Measurements from ENCODE around the gene ADAMTS2.
A peak's percentile ranks its signal among the peaks of the same experiment; 100 is the strongest.

Gene ADAMTS2

DNA sequence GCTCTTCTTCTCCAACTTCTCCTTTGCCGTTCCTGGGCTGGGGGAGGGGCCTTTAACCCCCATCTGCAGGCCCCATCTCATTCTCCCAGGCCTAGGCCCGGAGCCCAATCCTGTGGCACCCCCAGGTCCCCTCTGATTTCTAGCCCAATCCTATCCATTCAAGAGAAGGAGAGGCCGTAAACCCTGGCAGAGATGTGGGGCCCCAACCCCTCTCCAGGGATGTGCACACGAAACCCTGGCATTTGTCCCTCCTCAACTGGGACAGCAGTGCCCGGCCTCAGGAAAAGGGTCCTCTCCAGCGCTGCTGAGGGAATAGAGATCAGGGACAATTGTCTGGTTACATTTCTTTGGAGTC lies 24.2 kb upstream of the ADAMTS2 start:
- no peak overlapping the region for H3K4me3 ChIP-seq (ENCODE audit: severe bottlenecking)
- TF ChIP-seq, protein P1, sequence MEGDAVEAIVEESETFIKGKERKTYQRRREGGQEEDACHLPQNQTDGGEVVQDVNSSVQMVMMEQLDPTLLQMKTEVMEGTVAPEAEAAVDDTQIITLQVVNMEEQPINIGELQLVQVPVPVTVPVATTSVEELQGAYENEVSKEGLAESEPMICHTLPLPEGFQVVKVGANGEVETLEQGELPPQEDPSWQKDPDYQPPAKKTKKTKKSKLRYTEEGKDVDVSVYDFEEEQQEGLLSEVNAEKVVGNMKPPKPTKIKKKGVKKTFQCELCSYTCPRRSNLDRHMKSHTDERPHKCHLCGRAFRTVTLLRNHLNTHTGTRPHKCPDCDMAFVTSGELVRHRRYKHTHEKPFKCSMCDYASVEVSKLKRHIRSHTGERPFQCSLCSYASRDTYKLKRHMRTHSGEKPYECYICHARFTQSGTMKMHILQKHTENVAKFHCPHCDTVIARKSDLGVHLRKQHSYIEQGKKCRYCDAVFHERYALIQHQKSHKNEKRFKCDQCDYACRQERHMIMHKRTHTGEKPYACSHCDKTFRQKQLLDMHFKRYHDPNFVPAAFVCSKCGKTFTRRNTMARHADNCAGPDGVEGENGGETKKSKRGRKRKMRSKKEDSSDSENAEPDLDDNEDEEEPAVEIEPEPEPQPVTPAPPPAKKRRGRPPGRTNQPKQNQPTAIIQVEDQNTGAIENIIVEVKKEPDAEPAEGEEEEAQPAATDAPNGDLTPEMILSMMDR (IDR thresholded peaks at IDR 0.05; ENCODE audit: poor library complexity, severe bottlenecking) = no peak
- ATAC-seq (ENCODE audit: low read depth) (no peak), DNase-seq (ENCODE audit: low spot score) (peak; percentile 46)
- no peaks in the 10 kb centered on the region for H3K4me1 ChIP-seq (ENCODE audit: insufficient read depth, poor library complexity, severe bottlenecking)
- no peaks in the 10 kb centered on the region for H3K36me3 ChIP-seq (ENCODE audit: low read depth)
- H3K27ac ChIP-seq (ENCODE audit: poor library complexity, severe bottlenecking) = no peak overlapping the region
- no peaks in the 10 kb centered on the region for H3K9me3 ChIP-seq (ENCODE audit: severe bottlenecking)
- no peaks in the 10 kb centered on the region for H3K27me3 ChIP-seq (ENCODE audit: insufficient read depth, poor library complexity, severe bottlenecking)

- Histone ChIP-seq H3K36me3 (ENCODE audit: low read depth) (no peaks in the 10 kb centered on the region), H3K27me3 (ENCODE audit: insufficient read depth, poor library complexity, severe bottlenecking) (no peaks in the 10 kb centered on the region), H3K9me3 (ENCODE audit: severe bottlenecking) (no peaks in the 10 kb centered on the region), H3K27ac (ENCODE audit: poor library complexity, severe bottlenecking) (no peak overlapping the region), H3K4me1 (ENCODE audit: insufficient read depth, poor library complexity, severe bottlenecking) (no peaks in the 10 kb centered on the region), H3K4me3 (ENCODE audit: severe bottlenecking) (no peak overlapping the region)
- TF ChIP-seq, protein P1 (IDR thresholded peaks at IDR 0.05; ENCODE audit: poor library complexity, severe bottlenecking) = no peak
- DNase-seq (ENCODE audit: low spot score) = peak; percentile 73
- ATAC-seq (ENCODE audit: low read depth) = no peak
These were observed 23.7 kb upstream of the ADAMTS2 start for GRCh38 chr5:179368806-179369529.

DNA sequence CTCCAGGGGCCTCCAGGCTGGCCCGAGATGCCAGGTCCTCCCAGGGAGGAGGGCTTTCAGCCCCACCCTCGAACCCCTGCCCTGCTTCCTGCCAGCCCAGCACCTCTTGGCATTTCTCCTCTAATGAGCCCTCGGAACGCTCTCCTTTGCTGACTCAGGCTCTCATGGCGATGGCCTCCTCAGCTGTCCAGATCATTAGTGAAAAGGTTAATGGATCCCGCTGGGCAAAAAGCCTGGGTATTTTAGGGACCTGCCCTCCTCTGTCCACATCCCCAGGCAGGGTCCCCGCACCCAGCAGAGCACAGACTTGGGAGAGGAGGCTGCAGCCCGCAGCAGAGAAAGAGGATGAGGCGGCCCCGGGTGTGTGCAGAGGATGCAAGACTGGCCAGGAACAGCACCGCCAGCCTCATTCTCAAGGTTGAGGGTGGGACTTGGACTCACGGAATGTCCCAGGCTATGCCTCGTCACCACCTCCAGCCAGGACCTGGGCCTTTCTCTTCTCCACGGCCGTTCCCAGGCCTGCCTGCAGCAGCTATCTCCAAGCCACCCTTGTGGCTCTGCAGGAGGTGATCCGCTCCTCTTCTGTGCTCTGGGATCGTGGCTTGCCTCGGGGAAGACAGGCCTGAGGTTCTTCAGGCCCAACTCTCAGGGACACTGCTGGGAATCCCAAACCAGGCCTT lies 23.0 kb upstream of the ADAMTS2 start:
- H3K27ac ChIP-seq (ENCODE audit: poor library complexity, severe bottlenecking) = no peak overlapping the region
- ATAC-seq (ENCODE audit: low read depth) (no peak), DNase-seq (ENCODE audit: low spot score) (peak; percentile 56)
- H3K27me3 ChIP-seq (ENCODE audit: insufficient read depth, poor library complexity, severe bottlenecking) = no peaks in the 10 kb centered on the region
- no peaks in the 10 kb centered on the region for H3K36me3 ChIP-seq (ENCODE audit: low read depth)
- TF ChIP-seq, protein P1 (IDR thresholded peaks at IDR 0.05; ENCODE audit: poor library complexity, severe bottlenecking) = no peak
- no peak overlapping the region for H3K4me3 ChIP-seq (ENCODE audit: severe bottlenecking)
- H3K4me1 ChIP-seq (ENCODE audit: insufficient read depth, poor library complexity, severe bottlenecking) = no peaks in the 10 kb centered on the region
- peaks cover 4% of the 10 kb centered on the region for H3K9me3 ChIP-seq (ENCODE audit: severe bottlenecking)

GRCh38 chr5:179367491-179367890 lies 22.2 kb upstream of the ADAMTS2 start:
- H3K27me3 ChIP-seq (ENCODE audit: insufficient read depth, poor library complexity, severe bottlenecking) = no peaks in the 10 kb centered on the region
- no peaks in the 10 kb centered on the region for H3K36me3 ChIP-seq (ENCODE audit: low read depth)
- no peaks in the 10 kb centered on the region for H3K4me1 ChIP-seq (ENCODE audit: insufficient read depth, poor library complexity, severe bottlenecking)
- H3K4me3 ChIP-seq (ENCODE audit: severe bottlenecking) = no peak overlapping the region
- DNase-seq (ENCODE audit: low spot score) (peak; percentile 51), ATAC-seq (ENCODE audit: low read depth) (no peak)
- TF ChIP-seq, protein P1 (IDR thresholded peaks at IDR 0.05; ENCODE audit: poor library complexity, severe bottlenecking) = no peak
- H3K27ac ChIP-seq (ENCODE audit: poor library complexity, severe bottlenecking) = no peak overlapping the region
- H3K9me3 ChIP-seq (ENCODE audit: severe bottlenecking) = peaks cover 4% of the 10 kb centered on the region

- DNase-seq (ENCODE audit: low spot score) (no peak), ATAC-seq (ENCODE audit: low read depth) (no peak)
- Histone ChIP-seq H3K27ac (ENCODE audit: poor library complexity, severe bottlenecking) (no peak overlapping the region), H3K9me3 (ENCODE audit: severe bottlenecking) (peaks cover 4% of the 10 kb centered on the region), H3K4me3 (ENCODE audit: severe bottlenecking) (no peak overlapping the region), H3K4me1 (ENCODE audit: insufficient read depth, poor library complexity, severe bottlenecking) (no peaks in the 10 kb centered on the region), H3K27me3 (ENCODE audit: insufficient read depth, poor library complexity, severe bottlenecking) (no peaks in the 10 kb centered on the region), H3K36me3 (ENCODE audit: low read depth) (no peaks in the 10 kb centered on the region)
- TF ChIP-seq, protein P1 (IDR thresholded peaks at IDR 0.05; ENCODE audit: poor library complexity, severe bottlenecking) = no peak
These were observed 17.1 kb upstream of the ADAMTS2 start for GRCh38 chr5:179362355-179362754.

Data from RWPE2 (cell line).